DND-41 (cell line): Measurements from ENCODE around the gene CHTF18.

Experiments
- ATAC-seq: fragments of 200-7000 bp; cut with Tn5 transposase; 3 replicates; pipeline ENCODE4 v1.9.1; 2021; ENCODE audit warnings: low read depth; ENCODE audit not compliant: insufficient read depth
- DNase-seq: peaks from one replicate; pipeline ENCODE4 v3.0.0-alpha.2; 2020
- H2AFZ ChIP-seq: 2 replicates; pipeline ENCODE4 v1.6.0; 2012; ENCODE audit warnings: low read depth, low read length
- H3K27ac ChIP-seq: 2 replicates; pipeline ENCODE4 v1.5.1; 2012; ENCODE audit warnings: low read length, inconsistent platforms
- H3K27me3 ChIP-seq: fragments of 200-600 bp; sonication (generic); 2 replicates; pipeline ENCODE4 v1.6.0; 2012; ENCODE audit warnings: low read length, mild to moderate bottlenecking, inconsistent platforms; ENCODE audit not compliant: insufficient read depth, poor library complexity
- H3K36me3 ChIP-seq: 2 replicates; pipeline ENCODE4 v1.5.1; 2012; ENCODE audit warnings: low read length, inconsistent platforms; ENCODE audit not compliant: insufficient read depth
- H3K4me1 ChIP-seq: 2 replicates; pipeline ENCODE4 v1.5.1; 2012; ENCODE audit warnings: mild to moderate bottlenecking, low read length; ENCODE audit not compliant: insufficient read depth
- H3K4me2 ChIP-seq: 2 replicates; pipeline ENCODE4 v1.6.0; 2012; ENCODE audit warnings: mild to moderate bottlenecking, moderate library complexity, low read length, inconsistent platforms; ENCODE audit not compliant: insufficient read depth
- H3K4me3 ChIP-seq, 2 experiments: fragments of 200-600 bp in 1 of 2; shearing (Covaris generic) in 1 of 2; 2 replicates each; pipeline ENCODE4 v1.5.1; 2012 to 2016; ENCODE audit warnings: inconsistent platforms in 2 of 2, low read length in 2 of 2, mild to moderate bottlenecking in 2 of 2, low read depth in 1 of 2, moderate library complexity in 1 of 2
- H3K79me2 ChIP-seq: 2 replicates; pipeline ENCODE4 v1.6.0; 2012; ENCODE audit warnings: low read length, inconsistent platforms; ENCODE audit not compliant: insufficient read depth
- H3K9ac ChIP-seq: 2 replicates; pipeline ENCODE4 v1.6.0; 2012; ENCODE audit warnings: low read depth, mild to moderate bottlenecking, inconsistent platforms, low read length, moderate library complexity
- H3K9me3 ChIP-seq: 2 replicates; pipeline ENCODE4 v1.5.1; 2012; ENCODE audit warnings: low read length, moderate library complexity, mild to moderate bottlenecking, inconsistent platforms; ENCODE audit not compliant: insufficient read depth, severe bottlenecking
- H4K20me1 ChIP-seq: 2 replicates; pipeline ENCODE4 v1.6.0; 2012; ENCODE audit warnings: low read length; ENCODE audit not compliant: insufficient read depth
- EZH2 ChIP-seq: IDR thresholded peaks from 3 replicates; pipeline ENCODE4 v1.6.1; 2012; ENCODE audit warnings: borderline replicate concordance, low read depth, mild to moderate bottlenecking, moderate library complexity, low read length, inconsistent platforms; ENCODE audit not compliant: severe bottlenecking
- TF ChIP-seq, protein P1 (sequence below): IDR thresholded peaks from 2 replicates; pipeline ENCODE4 v1.5.1; 2012; ENCODE audit warnings: borderline replicate concordance, low read length, moderate library complexity, mild to moderate bottlenecking; ENCODE audit not compliant: poor library complexity, severe bottlenecking; ENCODE audit errors: extremely low read depth

Gene CHTF18

DNA sequence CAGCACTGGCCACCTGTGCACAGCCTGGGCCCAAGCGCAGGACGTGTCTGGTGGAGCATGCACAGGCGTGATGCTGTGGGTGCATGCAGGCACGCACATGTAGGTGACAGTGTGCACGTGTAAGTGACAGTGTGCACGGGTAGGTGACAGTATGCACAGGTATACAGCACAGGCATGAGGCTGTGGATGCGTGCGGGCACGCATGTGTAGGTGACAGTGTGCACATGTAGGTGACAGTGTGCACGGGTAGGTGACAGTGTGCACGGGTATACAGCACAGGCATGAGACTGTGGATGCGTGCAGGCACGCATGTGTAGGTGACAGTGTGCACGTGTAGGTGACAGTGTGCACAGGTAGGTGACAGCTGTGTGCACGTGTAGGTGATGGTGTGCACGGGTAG, 8.1 kb upstream of the CHTF18 start:
- no peak overlapping the region for H3K4me2 ChIP-seq

GRCh38 chr16:781346-782010, 6.9 kb upstream of the CHTF18 start:
- no peaks in the 10 kb centered on the region for H3K27me3 ChIP-seq
- DNase-seq, result no peak
- H3K79me2 ChIP-seq, result peaks cover 5% of the 10 kb centered on the region; the same call in 1 of the 2 replicates
- H4K20me1 ChIP-seq, result peaks cover 20% of the 10 kb centered on the region; the same call in 1 of the 2 replicates
- no peak overlapping the region for H3K4me2 ChIP-seq
- no peak overlapping the region for H2AFZ ChIP-seq
- no peak overlapping the region for H3K27ac ChIP-seq
- H3K4me1 ChIP-seq, result peaks cover 2% of the 10 kb centered on the region
- no peaks in the 10 kb centered on the region for H3K9me3 ChIP-seq
- no peak for ATAC-seq
- H3K36me3 ChIP-seq, result peaks cover 17% of the 10 kb centered on the region
- TF ChIP-seq, protein P1, sequence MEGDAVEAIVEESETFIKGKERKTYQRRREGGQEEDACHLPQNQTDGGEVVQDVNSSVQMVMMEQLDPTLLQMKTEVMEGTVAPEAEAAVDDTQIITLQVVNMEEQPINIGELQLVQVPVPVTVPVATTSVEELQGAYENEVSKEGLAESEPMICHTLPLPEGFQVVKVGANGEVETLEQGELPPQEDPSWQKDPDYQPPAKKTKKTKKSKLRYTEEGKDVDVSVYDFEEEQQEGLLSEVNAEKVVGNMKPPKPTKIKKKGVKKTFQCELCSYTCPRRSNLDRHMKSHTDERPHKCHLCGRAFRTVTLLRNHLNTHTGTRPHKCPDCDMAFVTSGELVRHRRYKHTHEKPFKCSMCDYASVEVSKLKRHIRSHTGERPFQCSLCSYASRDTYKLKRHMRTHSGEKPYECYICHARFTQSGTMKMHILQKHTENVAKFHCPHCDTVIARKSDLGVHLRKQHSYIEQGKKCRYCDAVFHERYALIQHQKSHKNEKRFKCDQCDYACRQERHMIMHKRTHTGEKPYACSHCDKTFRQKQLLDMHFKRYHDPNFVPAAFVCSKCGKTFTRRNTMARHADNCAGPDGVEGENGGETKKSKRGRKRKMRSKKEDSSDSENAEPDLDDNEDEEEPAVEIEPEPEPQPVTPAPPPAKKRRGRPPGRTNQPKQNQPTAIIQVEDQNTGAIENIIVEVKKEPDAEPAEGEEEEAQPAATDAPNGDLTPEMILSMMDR, result no peak
- TF ChIP-seq EZH2, result no peak
- H3K9ac ChIP-seq, result no peak overlapping the region
- no peak overlapping the region for H3K4me3 ChIP-seq

More for the DNA sequence above, 8.1 kb upstream of the CHTF18 start:
- no peak overlapping the region for H3K27ac ChIP-seq
- no peak for DNase-seq
- ATAC-seq, result no peak
- peaks cover 10% of the 10 kb centered on the region; the same call in 1 of the 2 replicates for H4K20me1 ChIP-seq
- no peak for TF ChIP-seq EZH2
- TF ChIP-seq, protein P1, result no peak
- H2AFZ ChIP-seq, result no peak overlapping the region
- H3K79me2 ChIP-seq, result no peaks in the 10 kb centered on the region
- no peaks in the 10 kb centered on the region for H3K4me1 ChIP-seq
- H3K36me3 ChIP-seq, result peaks cover 7% of the 10 kb centered on the region
- H3K4me3 ChIP-seq, result no peak overlapping the region
- H3K9ac ChIP-seq, result no peak overlapping the region
- H3K27me3 ChIP-seq, result no peaks in the 10 kb centered on the region
- H3K9me3 ChIP-seq, result no peaks in the 10 kb centered on the region

DNA sequence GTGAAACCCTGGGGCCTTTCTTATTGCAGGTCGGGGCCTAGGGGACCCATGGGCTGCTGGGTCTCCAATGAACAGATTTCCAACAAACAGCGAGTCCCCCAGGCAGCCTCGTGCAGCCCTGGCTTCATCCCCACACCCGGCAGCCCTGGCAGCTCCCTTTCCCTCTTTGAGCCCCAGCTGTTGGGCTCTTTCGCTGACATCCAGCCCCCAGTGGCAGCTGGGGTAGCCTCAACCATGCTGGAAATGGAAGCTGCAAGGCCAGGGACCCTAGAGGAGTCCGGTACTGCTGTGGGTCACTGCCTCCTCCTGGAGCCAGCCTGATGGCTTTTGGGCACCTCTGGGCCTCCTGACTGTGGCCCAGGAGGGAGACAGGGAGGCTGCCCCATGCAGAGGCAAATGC, 6.2 kb upstream of the CHTF18 start:
- no peaks in the 10 kb centered on the region for H3K27me3 ChIP-seq
- peaks cover 10% of the 10 kb centered on the region for H3K4me1 ChIP-seq
- no peak overlapping the region for H3K9ac ChIP-seq
- no peak overlapping the region for H3K4me3 ChIP-seq
- H3K79me2 ChIP-seq, result peaks cover 13% of the 10 kb centered on the region
- H2AFZ ChIP-seq, result no peak overlapping the region
- H3K27ac ChIP-seq, result no peak overlapping the region
- H3K4me2 ChIP-seq, result no peak overlapping the region
- DNase-seq (no peak), ATAC-seq (no peak)
- TF ChIP-seq EZH2, result no peak
- TF ChIP-seq, protein P1, result no peak
- no peaks in the 10 kb centered on the region for H3K9me3 ChIP-seq
- peaks cover 24% of the 10 kb centered on the region for H3K36me3 ChIP-seq
- H4K20me1 ChIP-seq, result peaks cover 28% of the 10 kb centered on the region
